RWPE1 (cell line): ENCODE measurements around the gene MBNL1.
A peak's percentile ranks its signal among the peaks of the same experiment; 100 is the strongest.

Source experiments
- CTCF ChIA-PET: fragments of 350-600 bp; sonication (Branson Sonifier 250); formaldehyde crosslinking; extraction: SDS; loops from one replicate; lab custom pipeline; 2021; lab: Yijun Ruan, JAX
- POLR2A ChIA-PET: fragments of 400-600 bp; formaldehyde crosslinking; extraction: SDS; loops from one replicate; lab custom pipeline; 2020; ENCODE audit warnings: antibody characterized with exemption; ENCODE audit not compliant: low non-redundant PET; lab: Yijun Ruan, JAX
- DNase-seq: peaks from one replicate; pipeline ENCODE4 v3.0.0; 2012; ENCODE audit warnings: low spot score
- H3K27ac ChIP-seq: fragments of 450-650 bp; 2 replicates; pipeline ENCODE4 v1.5.1; 2017
- TF ChIP-seq, protein P1 (sequence below): fragments of 450-650 bp; conservative IDR thresholded peaks from 2 replicates; pipeline ENCODE4 v1.5.1; 2017; ENCODE audit warnings: low read depth, mild to moderate bottlenecking

The MBNL1 gene

DNA sequence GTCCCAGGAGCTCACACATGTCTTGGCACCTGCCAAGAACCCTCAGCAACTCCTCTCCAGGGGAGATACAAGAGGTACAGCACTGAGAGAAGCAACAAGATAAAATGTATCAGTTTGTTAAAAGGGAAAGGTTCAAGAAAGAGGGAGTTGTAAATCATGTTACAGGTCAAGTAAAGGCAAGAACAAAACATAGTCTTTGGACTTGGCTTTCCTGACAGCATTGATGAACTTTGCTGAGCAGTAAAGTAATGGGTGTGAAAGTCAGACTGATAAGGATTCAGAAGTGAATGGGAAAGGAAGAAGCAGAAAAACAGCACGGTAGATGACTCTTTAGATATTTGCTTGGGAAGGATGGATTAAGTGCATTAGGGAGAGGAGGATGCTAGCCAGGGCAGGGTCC lies 27.1 kb downstream of the MBNL1 start:
- POLR2A ChIA-PET: no interaction called here
- no peak overlapping the region for H3K27ac ChIP-seq
- no peak for DNase-seq
- TF ChIP-seq, protein P1, sequence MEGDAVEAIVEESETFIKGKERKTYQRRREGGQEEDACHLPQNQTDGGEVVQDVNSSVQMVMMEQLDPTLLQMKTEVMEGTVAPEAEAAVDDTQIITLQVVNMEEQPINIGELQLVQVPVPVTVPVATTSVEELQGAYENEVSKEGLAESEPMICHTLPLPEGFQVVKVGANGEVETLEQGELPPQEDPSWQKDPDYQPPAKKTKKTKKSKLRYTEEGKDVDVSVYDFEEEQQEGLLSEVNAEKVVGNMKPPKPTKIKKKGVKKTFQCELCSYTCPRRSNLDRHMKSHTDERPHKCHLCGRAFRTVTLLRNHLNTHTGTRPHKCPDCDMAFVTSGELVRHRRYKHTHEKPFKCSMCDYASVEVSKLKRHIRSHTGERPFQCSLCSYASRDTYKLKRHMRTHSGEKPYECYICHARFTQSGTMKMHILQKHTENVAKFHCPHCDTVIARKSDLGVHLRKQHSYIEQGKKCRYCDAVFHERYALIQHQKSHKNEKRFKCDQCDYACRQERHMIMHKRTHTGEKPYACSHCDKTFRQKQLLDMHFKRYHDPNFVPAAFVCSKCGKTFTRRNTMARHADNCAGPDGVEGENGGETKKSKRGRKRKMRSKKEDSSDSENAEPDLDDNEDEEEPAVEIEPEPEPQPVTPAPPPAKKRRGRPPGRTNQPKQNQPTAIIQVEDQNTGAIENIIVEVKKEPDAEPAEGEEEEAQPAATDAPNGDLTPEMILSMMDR: no peak
- CTCF ChIA-PET: interaction anchor here (0.7 kb wide), 1 partner anchor 103 kb away, joined by 3 read pairs; no protein-coding TSS in a partner anchor

DNA sequence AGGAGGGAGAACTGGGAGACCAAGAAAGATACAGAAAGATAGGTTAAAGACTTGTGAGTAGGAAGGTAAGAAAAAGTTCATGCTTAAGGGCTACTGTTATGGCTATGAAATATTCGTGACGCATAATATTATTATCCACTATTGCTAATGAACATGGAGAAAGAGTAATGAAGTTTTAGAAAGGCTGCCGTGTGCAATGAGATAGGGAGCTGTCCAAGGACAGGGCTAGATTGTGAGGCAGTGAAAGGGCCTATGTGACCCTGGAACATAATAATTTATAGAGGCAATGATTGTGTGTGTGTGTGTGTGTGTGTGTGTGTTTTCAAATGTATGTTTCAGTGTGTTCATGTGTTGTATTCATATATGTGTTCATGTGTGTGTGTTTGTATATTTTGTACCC lies 27.7 kb downstream of the MBNL1 start:
- ChIA-PET CTCF (interaction anchor here (0.7 kb wide), 1 partner anchor 104 kb away, joined by 3 read pairs; no protein-coding TSS in a partner anchor), POLR2A (no interaction called here)
- no peak overlapping the region for H3K27ac ChIP-seq
- TF ChIP-seq, protein P1: no peak
- DNase-seq: no peak

DNA sequence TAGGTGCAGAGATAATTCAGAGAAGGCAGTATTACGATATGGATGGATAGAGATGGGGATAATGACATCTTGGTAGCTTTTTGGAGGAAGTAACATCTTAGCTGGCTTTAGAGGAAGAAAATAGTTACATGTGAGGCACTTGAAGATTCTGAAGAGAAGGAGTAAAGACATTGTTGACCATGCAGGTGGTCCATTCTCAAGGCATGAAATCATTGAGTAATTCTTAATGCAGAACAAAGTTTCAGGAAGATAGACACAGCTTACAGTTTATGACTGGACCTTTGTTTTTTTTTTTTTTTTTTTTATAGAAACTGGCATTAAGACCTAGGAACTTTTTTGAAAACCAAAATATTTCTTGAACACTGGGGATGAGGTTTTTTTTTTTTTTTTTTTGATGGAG lies 28.2 kb downstream of the MBNL1 start:
- DNase-seq: no peak
- TF ChIP-seq, protein P1: no peak
- H3K27ac ChIP-seq: peak overlapping the region; percentile 75
- ChIA-PET CTCF (interaction anchor here (0.9 kb wide), 1 partner anchor 23 kb away, joined by 8 read pairs; no protein-coding TSS in a partner anchor), POLR2A (no interaction called here)

DNA sequence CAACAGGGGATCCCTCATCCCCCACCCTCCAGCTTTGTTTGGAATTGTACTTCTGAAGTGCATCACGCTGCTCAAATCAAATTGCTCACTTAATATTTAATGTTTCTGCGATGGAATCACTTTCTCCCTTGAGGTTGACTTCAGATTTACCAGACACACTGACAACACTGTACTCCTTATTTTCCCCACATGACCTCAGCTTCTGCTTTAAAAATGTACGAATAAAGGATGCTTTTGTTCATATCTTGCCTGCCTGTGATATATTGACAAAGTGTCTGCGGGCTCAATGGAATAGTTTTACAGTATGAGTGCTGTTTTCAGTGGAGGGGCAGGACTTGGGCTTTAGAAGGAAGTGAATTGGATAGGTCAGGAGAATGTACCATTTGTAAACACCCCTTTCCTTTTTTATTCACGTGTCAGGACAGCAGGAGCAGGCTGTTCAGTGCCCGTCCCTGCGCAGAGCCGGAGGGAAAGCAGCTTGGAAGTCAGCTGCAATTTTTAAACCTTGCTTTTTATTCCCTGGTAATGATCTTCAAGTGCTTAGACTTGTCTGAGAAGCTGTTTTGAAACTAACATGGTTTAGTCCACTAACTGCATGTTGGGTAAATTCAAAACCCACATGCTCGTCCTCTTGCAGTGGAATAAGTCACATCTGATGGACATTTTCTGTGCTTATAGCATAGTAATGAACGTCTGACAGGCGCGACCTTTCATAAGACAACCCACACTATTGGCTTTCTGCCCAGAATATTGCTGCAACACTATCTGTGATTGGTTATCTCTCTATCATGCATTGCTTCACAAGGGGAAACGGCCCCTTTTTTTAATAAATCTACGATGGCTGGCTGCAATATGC lies 29.9 kb downstream of the MBNL1 start:
- DNase-seq: peak; percentile 75
- ChIA-PET CTCF (interaction anchor here (0.7 kb wide), 1 partner anchor 12 kb away, joined by 7 read pairs; no protein-coding TSS in a partner anchor), POLR2A (no interaction called here)
- TF ChIP-seq, protein P1: no peak
- peak overlapping the region; percentile 61 for H3K27ac ChIP-seq

DNA sequence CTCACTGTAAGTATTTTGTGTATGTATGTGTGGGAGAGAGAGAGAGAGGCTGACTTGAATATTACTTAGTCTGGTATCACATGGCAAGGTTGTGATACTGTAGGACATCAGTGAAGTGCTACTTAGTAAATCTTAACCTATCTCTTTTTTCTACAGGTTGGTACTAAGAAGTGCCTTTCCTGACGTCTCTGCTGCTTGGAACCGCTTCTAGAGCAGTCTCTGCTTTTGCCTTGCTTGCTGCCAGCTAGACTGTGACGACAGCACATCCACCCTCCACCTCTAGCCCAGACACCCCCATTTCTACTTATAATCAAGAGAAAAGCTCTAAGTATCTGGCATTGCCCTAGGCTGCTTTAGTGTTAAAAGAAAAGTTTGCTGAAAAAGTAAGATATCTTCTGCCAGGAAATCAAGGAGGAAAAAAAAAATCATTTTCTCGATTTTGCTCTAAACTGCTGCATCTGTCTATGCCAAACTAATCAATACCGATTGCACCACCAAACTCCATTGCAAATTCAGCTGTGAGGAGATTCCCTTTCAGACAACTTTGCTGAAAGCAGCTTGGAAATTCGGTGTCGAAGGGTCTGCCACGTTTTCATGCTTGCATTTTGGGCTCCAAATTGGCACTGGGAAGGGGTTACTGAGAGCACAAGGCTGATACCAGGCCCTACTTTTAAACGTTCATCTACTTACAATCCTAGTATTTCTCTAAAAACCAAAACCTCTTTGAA lies 30.7 kb downstream of the MBNL1 start:
- CTCF ChIA-PET: interaction anchor here (0.7 kb wide), 1 partner anchor 751 kb away, joined by 3 read pairs; no protein-coding TSS in a partner anchor
- POLR2A ChIA-PET: interaction anchor here (0.6 kb wide), 1 partner anchor 89 kb away, joined by 4 read pairs; no protein-coding TSS in a partner anchor
- TF ChIP-seq, protein P1: no peak
- DNase-seq: no peak
- peak overlapping the region; percentile 58 for H3K27ac ChIP-seq
